Dedifferentiated amniotic fluid mesenchymal stem cell (primary cell): ENCODE results near the gene CREG1.
"Not testable (repeated sequence)": the region's sequence is repeated elsewhere in the genome, so short reads cannot be mapped to it uniquely, and the experiment has no call there.

ENCODE experiments used
- DNase-seq: peaks from one replicate; pipeline ENCODE4 v3.0.0-alpha.2; 2016; ENCODE audit errors: extremely low spot score

CREG1 gene

GRCh38 chr1:167553136-167554027, at the start of gene CREG1:
Gene CREG1, minus strand, starts transcription at chr1:167553762.
- peak; percentile 84 for DNase-seq

- DNase-seq = no peak
These were observed 49.3 kb upstream of the CREG1 start for GRCh38 chr1:167602840-167603239.

- no peak for DNase-seq
These were observed 48.2 kb upstream of the CREG1 start for GRCh38 chr1:167601442-167602383.

GRCh38 chr1:167599957-167600581, 46.5 kb upstream of the CREG1 start:
- DNase-seq = no peak

GRCh38 chr1:167594822-167595221, 41.3 kb upstream of the CREG1 start:
- DNase-seq = no peak

- no peak for DNase-seq
These were observed 40.3 kb upstream of the CREG1 start for GRCh38 chr1:167593860-167594259.

GRCh38 chr1:167592475-167592874, 38.9 kb upstream of the CREG1 start:
- DNase-seq = no peak

- no peak for DNase-seq
These were observed 34.8 kb upstream of the CREG1 start for GRCh38 chr1:167588361-167588760.

- no peak for DNase-seq
These were observed 34.3 kb upstream of the CREG1 start for GRCh38 chr1:167587872-167588271.

- no peak for DNase-seq
These were observed 33.8 kb upstream of the CREG1 start for GRCh38 chr1:167587342-167587741.

GRCh38 chr1:167584581-167584980, 31.0 kb upstream of the CREG1 start:
- DNase-seq = no peak

- no peak for DNase-seq
These were observed 29.2 kb upstream of the CREG1 start for GRCh38 chr1:167582722-167583121.

- DNase-seq = no peak
These were observed 28.5 kb upstream of the CREG1 start for GRCh38 chr1:167582064-167582463.

GRCh38 chr1:167579986-167580385, 26.4 kb upstream of the CREG1 start:
- no peak for DNase-seq

GRCh38 chr1:167578939-167579521, 25.5 kb upstream of the CREG1 start:
- no peak for DNase-seq

- DNase-seq = no peak
These were observed 22.1 kb upstream of the CREG1 start for GRCh38 chr1:167575649-167576048.

GRCh38 chr1:167573035-167573434, 19.5 kb upstream of the CREG1 start:
- no peak for DNase-seq

- not testable (repeated sequence) for DNase-seq
These were observed 17.1 kb upstream of the CREG1 start for GRCh38 chr1:167570712-167571111.

- no peak for DNase-seq
These were observed 14.1 kb upstream of the CREG1 start for GRCh38 chr1:167567663-167568062.

GRCh38 chr1:167566766-167567165, 13.2 kb upstream of the CREG1 start:
- no peak for DNase-seq

GRCh38 chr1:167565922-167566321, 12.4 kb upstream of the CREG1 start:
- DNase-seq = no peak
